Peyer's patch (tissue), 4 donors: Measurements from ENCODE around the gene MAN1B1. TPM values are rescaled to one million over a fixed set of nuclear protein-coding genes. Genes with fewer than 3 reads are reported as not detected.

ENCODE experiments used
- DNase-seq, 3 donors: peaks; one replicate each; pipeline ENCODE4 v3.0.0-alpha.2; 2017 to 2019
- H3K27ac ChIP-seq, 4 donors: fragments of 200-600 bp; sonication (generic); one replicate each; pipeline ENCODE4 v1.5.1; 2016 to 2019
- H3K27me3 ChIP-seq, 2 donors: fragments of 200-600 bp; sonication (generic); one replicate each; pipeline ENCODE4 v1.5.1; 2019
- H3K36me3 ChIP-seq, 3 donors: fragments of 200-600 bp; sonication (generic); one replicate each; pipeline ENCODE4 v1.5.1; 2016 to 2019
- H3K4me1 ChIP-seq, 4 donors: fragments of 200-600 bp; sonication (generic); one replicate each; pipeline ENCODE4 v1.5.1; 2016 to 2019
- H3K4me3 ChIP-seq, 4 donors: fragments of 200-600 bp; sonication (generic); 1 replicate in 3 of 4; 2 replicates in 1 of 4; pipeline ENCODE4 v1.5.1; 2016 to 2019; ENCODE audit warnings: mild to moderate bottlenecking in 1 of 4
- H3K9me3 ChIP-seq, 4 donors: fragments of 200-600 bp; sonication (generic); one replicate each; pipeline ENCODE4 v1.5.1; 2016 to 2019; ENCODE audit warnings: mild to moderate bottlenecking in 1 of 4
- POLR2A ChIP-seq, 2 donors: fragments of 450-650 bp; IDR thresholded peaks; one replicate each; pipeline ENCODE4 v1.5.1; 2017; ENCODE audit warnings: antibody characterized with exemption in 2 of 2, mild to moderate bottlenecking in 2 of 2, moderate library complexity in 2 of 2
- total RNA-seq, 4 donors: library from RNA; depleted of rRNA; stranded (reverse); fragments of >200 nt; gene quantifications; one replicate each; pipeline ENCODE4 v1.1.0, GENCODE V29; 2016
- TF ChIP-seq, protein P1 (sequence below), 6 experiments: fragments of 450-650 bp in 4 of 6; fragments of 200-600 bp in 2 of 6; sonication (generic) in 1 of 6; IDR thresholded peaks; one replicate each; pipeline ENCODE4 v1.5.1; 2017 to 2019; ENCODE audit warnings: antibody characterized with exemption in 6 of 6, mild to moderate bottlenecking in 3 of 6, moderate library complexity in 1 of 6

Gene MAN1B1
- total RNA-seq, 4 donors from 2014 or later: 42.7 to 74.7 (median 61.0) TPM

DNA sequence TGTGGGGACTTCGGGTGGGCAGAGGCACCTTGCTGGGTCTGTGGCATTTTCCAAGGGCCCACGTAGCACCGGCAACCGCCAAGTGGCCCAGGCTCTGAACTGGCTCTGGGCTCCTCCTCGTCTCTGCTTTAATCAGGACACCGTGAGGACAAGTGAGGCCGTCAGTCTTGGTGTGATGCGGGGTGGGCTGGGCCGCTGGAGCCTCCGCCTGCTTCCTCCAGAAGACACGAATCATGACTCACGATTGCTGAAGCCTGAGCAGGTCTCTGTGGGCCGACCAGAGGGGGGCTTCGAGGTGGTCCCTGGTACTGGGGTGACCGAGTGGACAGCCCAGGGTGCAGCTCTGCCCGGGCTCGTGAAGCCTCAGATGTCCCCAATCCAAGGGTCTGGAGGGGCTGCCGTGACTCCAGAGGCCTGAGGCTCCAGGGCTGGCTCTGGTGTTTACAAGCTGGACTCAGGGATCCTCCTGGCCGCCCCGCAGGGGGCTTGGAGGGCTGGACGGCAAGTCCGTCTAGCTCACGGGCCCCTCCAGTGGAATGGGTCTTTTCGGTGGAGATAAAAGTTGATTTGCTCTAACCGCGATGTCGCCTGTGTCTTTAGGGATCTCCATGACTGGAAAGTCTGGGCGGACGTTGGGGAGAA, 21.9 kb downstream of the MAN1B1 start:
- no peak for TF ChIP-seq POLR2A (IDR thresholded peaks at IDR 0.05)
- TF ChIP-seq, protein P1, sequence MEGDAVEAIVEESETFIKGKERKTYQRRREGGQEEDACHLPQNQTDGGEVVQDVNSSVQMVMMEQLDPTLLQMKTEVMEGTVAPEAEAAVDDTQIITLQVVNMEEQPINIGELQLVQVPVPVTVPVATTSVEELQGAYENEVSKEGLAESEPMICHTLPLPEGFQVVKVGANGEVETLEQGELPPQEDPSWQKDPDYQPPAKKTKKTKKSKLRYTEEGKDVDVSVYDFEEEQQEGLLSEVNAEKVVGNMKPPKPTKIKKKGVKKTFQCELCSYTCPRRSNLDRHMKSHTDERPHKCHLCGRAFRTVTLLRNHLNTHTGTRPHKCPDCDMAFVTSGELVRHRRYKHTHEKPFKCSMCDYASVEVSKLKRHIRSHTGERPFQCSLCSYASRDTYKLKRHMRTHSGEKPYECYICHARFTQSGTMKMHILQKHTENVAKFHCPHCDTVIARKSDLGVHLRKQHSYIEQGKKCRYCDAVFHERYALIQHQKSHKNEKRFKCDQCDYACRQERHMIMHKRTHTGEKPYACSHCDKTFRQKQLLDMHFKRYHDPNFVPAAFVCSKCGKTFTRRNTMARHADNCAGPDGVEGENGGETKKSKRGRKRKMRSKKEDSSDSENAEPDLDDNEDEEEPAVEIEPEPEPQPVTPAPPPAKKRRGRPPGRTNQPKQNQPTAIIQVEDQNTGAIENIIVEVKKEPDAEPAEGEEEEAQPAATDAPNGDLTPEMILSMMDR (IDR thresholded peaks at IDR 0.05): no peak
- no peak for DNase-seq
- no peaks in the 10 kb centered on the region for H3K27me3 ChIP-seq
- peaks cover 0 to 6% (median 2%) of the 10 kb centered on the region in 4 donors for H3K4me1 ChIP-seq
- no peak overlapping the region for H3K4me3 ChIP-seq
- no peak overlapping the region for H3K27ac ChIP-seq
- peaks cover 0 to 86% (median 0%) of the 10 kb centered on the region in 3 donors for H3K36me3 ChIP-seq
- H3K9me3 ChIP-seq: no peaks in the 10 kb centered on the region

DNA sequence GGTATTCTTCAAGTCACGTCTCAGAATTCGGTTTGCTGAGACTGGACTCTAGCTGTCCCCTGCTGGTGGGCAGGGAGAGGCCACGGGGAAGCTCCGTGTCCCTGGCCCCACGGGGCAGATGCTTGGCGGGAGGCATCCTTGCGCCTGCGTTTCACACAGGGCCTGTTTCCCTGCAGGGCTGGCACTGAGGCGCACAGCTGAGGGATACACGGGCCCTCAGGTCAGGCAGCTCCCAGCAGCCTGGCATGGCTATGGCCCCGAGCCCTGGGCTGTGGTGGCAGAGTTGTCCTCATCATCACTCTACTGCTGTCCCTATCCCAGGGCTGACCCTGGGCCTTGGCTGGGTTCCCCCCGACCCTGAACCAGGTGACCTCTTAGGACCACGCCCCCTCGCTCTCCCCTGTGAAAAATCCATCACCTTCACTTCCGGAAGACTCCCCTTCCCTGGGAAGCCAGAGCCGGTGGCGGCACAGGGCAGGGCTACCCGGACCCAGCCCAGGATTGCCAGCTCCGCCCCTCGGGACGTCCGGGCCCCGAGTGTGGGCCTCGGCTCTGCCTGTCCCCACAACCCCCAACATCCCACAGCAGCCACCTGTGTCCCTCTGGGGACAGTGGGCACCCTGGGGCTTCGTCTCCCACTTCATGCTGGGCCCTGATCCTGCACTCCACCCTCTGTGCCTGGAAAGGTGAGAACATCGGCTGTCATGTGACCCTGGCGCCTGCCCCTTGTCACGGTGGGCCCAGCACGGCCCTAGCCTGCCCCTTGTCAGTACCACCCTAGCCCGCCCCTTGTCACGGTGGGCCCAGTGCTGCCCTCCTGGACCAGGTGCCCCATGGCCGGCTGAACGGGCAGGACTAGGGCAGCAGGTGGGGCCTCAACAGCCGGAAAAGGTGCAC, 22.7 kb downstream of the MAN1B1 start:
- TF ChIP-seq, protein P1 (IDR thresholded peaks at IDR 0.05): no peak
- no peak for TF ChIP-seq POLR2A (IDR thresholded peaks at IDR 0.05)
- DNase-seq: no peak
- Histone ChIP-seq H3K27me3 (no peaks in the 10 kb centered on the region), H3K27ac (no peak overlapping the region), H3K4me1 (peaks cover 0 to 9% (median 4%) of the 10 kb centered on the region in 4 donors), H3K4me3 (no peak overlapping the region), H3K36me3 (peaks cover 0 to 78% (median 0%) of the 10 kb centered on the region in 3 donors), H3K9me3 (no peaks in the 10 kb centered on the region)

DNA sequence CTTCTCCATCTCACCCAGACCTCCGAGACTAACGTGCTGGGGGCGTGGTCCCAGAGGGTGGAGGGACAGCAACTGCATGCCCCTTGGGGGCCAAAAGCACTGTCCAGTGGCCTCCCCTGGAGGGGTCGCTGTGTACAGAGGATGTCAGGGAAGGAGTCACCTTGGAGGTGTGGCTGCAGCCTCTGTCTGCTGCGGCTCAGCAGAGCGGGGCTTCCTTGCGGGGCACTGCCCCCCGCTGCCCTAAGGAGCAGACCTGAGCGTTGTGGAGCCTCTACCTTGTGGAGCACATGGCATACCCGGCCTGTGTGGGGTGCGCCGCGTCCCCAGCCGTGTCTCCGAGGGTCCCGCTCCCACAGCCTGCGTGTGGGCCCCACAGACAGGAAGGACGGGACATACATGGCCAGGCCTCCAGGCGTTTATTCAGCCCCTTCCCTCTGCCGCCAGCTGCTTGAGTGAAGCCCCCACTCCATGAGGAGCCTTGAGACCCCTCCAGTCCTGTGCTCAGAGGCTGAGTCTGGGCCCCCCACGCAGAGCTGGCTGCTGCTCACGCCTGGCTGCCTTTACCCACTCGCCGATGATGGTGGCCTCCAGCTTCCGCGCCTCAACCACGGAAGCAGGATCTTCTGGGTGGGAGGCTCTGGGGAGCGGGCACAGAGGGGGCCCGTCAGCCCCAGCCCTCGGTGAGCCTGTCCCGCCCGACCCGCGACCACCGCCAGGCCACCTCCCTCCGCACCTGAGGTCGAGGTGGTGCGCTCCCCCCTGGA, 23.5 kb downstream of the MAN1B1 start:
- Histone ChIP-seq H3K4me3 (no peak overlapping the region), H3K27me3 (peaks cover 0 to 1% of the 10 kb centered on the region in 2 donors), H3K4me1 (peaks cover 0 to 17% (median 8%) of the 10 kb centered on the region in 4 donors), H3K36me3 (peaks cover 0 to 71% (median 0%) of the 10 kb centered on the region in 3 donors), H3K27ac (no peak overlapping the region), H3K9me3 (no peaks in the 10 kb centered on the region)
- TF ChIP-seq, protein P1 (IDR thresholded peaks at IDR 0.05): no peak
- no peak for TF ChIP-seq POLR2A (IDR thresholded peaks at IDR 0.05)
- no peak for DNase-seq

DNA sequence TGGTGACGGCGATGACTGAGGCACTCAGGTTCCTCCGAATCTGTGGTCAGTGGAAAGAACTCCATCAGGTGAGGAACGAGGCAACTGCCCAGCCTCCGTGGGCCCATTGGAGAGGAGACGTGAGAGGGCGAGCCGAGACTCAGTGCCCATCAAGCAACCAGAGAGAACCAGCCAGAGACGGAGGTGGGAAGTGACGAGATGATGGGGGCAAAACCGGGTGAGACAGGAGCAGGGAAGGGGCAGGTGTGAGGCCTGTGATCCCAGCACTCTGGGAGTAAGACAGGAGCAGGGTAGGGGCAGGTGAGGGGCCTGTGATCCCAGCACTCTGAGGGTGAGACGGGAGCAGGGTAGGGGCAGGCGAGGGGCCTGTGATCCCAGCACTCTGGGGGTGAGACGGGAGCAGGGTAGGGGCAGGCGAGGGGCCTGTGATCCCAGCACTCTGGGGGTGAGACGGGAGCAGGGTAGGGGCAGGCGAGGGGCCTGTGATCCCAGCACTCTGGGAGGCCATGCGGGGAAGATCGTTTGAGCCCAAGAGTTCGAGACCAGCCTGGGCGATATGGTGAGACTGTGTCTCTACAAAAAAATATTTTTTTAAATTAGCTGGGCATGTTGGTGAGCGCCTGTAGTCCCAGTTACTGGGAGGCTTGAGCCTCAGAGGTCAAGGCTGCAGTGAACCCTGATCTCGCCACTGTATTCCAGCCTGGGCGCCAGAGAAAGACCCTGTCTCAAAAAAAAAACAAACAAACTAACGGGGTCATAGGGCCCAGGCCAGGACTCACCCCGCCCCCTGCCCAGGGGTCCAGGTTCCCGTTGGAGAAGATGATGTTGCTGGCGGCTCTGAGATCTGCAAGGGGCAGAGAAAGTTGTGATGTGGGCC, 24.4 kb downstream of the MAN1B1 start:
- no peak for DNase-seq
- H3K9me3 ChIP-seq: no peaks in the 10 kb centered on the region
- H3K4me3 ChIP-seq: no peak overlapping the region
- H3K4me1 ChIP-seq: peaks cover 0 to 17% (median 9%) of the 10 kb centered on the region in 4 donors
- peaks cover 0 to 63% (median 0%) of the 10 kb centered on the region in 3 donors for H3K36me3 ChIP-seq
- TF ChIP-seq POLR2A (IDR thresholded peaks at IDR 0.05): no peak
- TF ChIP-seq, protein P1 (IDR thresholded peaks at IDR 0.05): no peak
- H3K27me3 ChIP-seq: peaks cover 0 to 6% of the 10 kb centered on the region in 2 donors
- H3K27ac ChIP-seq: no peak overlapping the region
